SK-N-SH (cell line): ENCODE measurements around the gene HHAT. TPM values are rescaled to one million over a fixed set of nuclear protein-coding genes. Genes with fewer than 3 reads are reported as not detected.

ENCODE experiments used
- CTCF ChIA-PET: fragments of 300-600, 350-600 bp; formaldehyde crosslinking; extraction: SDS; loops from one replicate; lab custom pipeline; 2021; lab: Yijun Ruan, JAX
- POLR2A ChIA-PET: fragments of 350-600 bp; sonication (Branson Sonifier 250); formaldehyde crosslinking; extraction: SDS; loops from one replicate; lab custom pipeline; 2020; ENCODE audit warnings: antibody characterized with exemption, inconsistent platforms; lab: Yijun Ruan, JAX
- DNase-seq: peaks from one replicate; pipeline ENCODE4 v3.0.0; 2012
- H2AFZ ChIP-seq: fragments of 200-600 bp; sonication (generic); 2 replicates; pipeline ENCODE4 v1.8.1; 2016; ENCODE audit warnings: antibody characterized with exemption, mild to moderate bottlenecking, low read depth
- H3F3A ChIP-seq: fragments of 200-600 bp; sonication (generic); replicated peaks from 2 replicates; pipeline ENCODE3; 2016; ENCODE audit warnings: antibody characterized with exemption, mild to moderate bottlenecking; ENCODE audit not compliant: insufficient read depth
- H3K27ac ChIP-seq, 2 experiments: fragments of 200-500 bp in 1 of 2; fragments of 200-600 bp in 1 of 2; sonication (Bioruptor generic) in 1 of 2; sonication (generic), shearing (Covaris generic) in 1 of 2; 2 replicates each; pipeline versions ENCODE4 v1.5.1 to v1.6.1; 2014 to 2016; ENCODE audit warnings: low read depth in 2 of 2, inconsistent platforms in 1 of 2, low read length in 1 of 2, mild to moderate bottlenecking in 1 of 2, mixed read lengths in 1 of 2
- H3K27me3 ChIP-seq: fragments of 200-600 bp; sonication (generic), shearing (Covaris generic); 2 replicates; pipeline ENCODE4 v1.6.1; 2016; ENCODE audit warnings: mixed run types; ENCODE audit not compliant: insufficient read depth
- H3K36me3 ChIP-seq, 2 experiments: fragments of 200-500 bp in 1 of 2; fragments of 200-600 bp in 1 of 2; sonication (Bioruptor generic) in 1 of 2; sonication (generic) in 1 of 2; replicated peaks in 1 of 2; 2 replicates each; pipeline versions ENCODE3 to v1.5.1; 2014 to 2016; ENCODE audit warnings: low read length in 1 of 2, mild to moderate bottlenecking in 1 of 2; ENCODE audit not compliant: insufficient read depth in 2 of 2, control insufficient read depth in 1 of 2
- H3K4me1 ChIP-seq, 2 experiments: fragments of 200-500 bp in 1 of 2; fragments of 200-600 bp in 1 of 2; sonication (Bioruptor generic) in 1 of 2; sonication (generic), shearing (Covaris generic) in 1 of 2; 2 replicates each; pipeline versions ENCODE4 v1.5.1 to v1.6.1; 2014 to 2016; ENCODE audit warnings: low read depth in 1 of 2, low read length in 1 of 2, mixed run types in 1 of 2; ENCODE audit not compliant: insufficient read depth in 2 of 2, control insufficient read depth in 1 of 2
- H3K4me2 ChIP-seq: fragments of 200-600 bp; sonication (generic), shearing (Covaris generic); 2 replicates; pipeline ENCODE4 v1.6.1; 2017; ENCODE audit warnings: mixed run types
- H3K4me3 ChIP-seq, 2 experiments: fragments of 200-500 bp in 1 of 2; fragments of 200-600 bp in 1 of 2; sonication (Bioruptor generic) in 1 of 2; sonication (generic), shearing (Covaris generic) in 1 of 2; 2 replicates each; pipeline versions ENCODE4 v1.5.1 to v1.8.1; 2014 to 2016; ENCODE audit warnings: low read depth in 2 of 2, inconsistent platforms in 1 of 2, low read length in 1 of 2, mild to moderate bottlenecking in 1 of 2, mixed read lengths in 1 of 2, moderate library complexity in 1 of 2
- H3K79me2 ChIP-seq: fragments of 200-600 bp; sonication (generic); 2 replicates; pipeline ENCODE4 v1.8.1; 2017; ENCODE audit warnings: mild to moderate bottlenecking; ENCODE audit not compliant: insufficient read depth
- H3K9ac ChIP-seq: fragments of 200-600 bp; sonication (generic); 2 replicates; pipeline ENCODE4 v1.6.1; 2017; ENCODE audit warnings: mixed run types
- H3K9me2 ChIP-seq: fragments of 200-600 bp; sonication (generic); 2 replicates; pipeline ENCODE4 v1.6.1; 2017; ENCODE audit warnings: mixed run types
- H3K9me3 ChIP-seq: fragments of 200-600 bp; sonication (generic); 2 replicates; pipeline ENCODE4 v1.6.1; 2017; ENCODE audit warnings: mixed run types, mild to moderate bottlenecking, moderate library complexity
- H4K20me1 ChIP-seq: fragments of 200-600 bp; sonication (generic); 2 replicates; pipeline ENCODE4 v1.6.1; 2017; ENCODE audit warnings: mild to moderate bottlenecking, mixed run types; ENCODE audit not compliant: insufficient read depth
- CHD2 ChIP-seq: fragments of 150-350 bp; IDR thresholded peaks from 2 replicates; pipeline ENCODE4 v1.6.1; 2018; ENCODE audit warnings: low read length; ENCODE audit not compliant: partially characterized antibody
- EP300 ChIP-seq, 2 experiments: IDR thresholded peaks; 2 replicates each; pipeline versions ENCODE4 v1.4.0 to v1.6.1; 2012; ENCODE audit warnings: borderline replicate concordance in 1 of 2, low read depth in 1 of 2, low read length in 1 of 2
- EZH2phosphoT487 ChIP-seq: fragments of 200-600 bp; sonication (generic); IDR thresholded peaks from 2 replicates; pipeline ENCODE4 v1.6.1; 2017; ENCODE audit warnings: low read depth, mixed run types, mild to moderate bottlenecking, antibody characterized with exemption, moderate library complexity, borderline replicate concordance
- FOSL2 ChIP-seq: IDR thresholded peaks from 2 replicates; pipeline ENCODE4 v1.4.0; 2012; ENCODE audit warnings: low read depth, mild to moderate bottlenecking, moderate library complexity, borderline replicate concordance
- FOXJ3 ChIP-seq: sonication (generic); formaldehyde crosslinking; IDR thresholded peaks from 2 replicates; pipeline ENCODE4 v1.5.1; 2020; ENCODE audit warnings: mild to moderate bottlenecking, missing genetic modification reagents
- FOXM1 ChIP-seq: IDR thresholded peaks from 2 replicates; pipeline ENCODE4 v1.4.0; 2012; ENCODE audit warnings: low read depth, mild to moderate bottlenecking
- GABPA ChIP-seq: IDR thresholded peaks from 2 replicates; pipeline ENCODE4 v1.4.0; 2012; ENCODE audit warnings: low read depth, mild to moderate bottlenecking
- GATA2 ChIP-seq: sonication (generic); formaldehyde crosslinking; IDR thresholded peaks from 2 replicates; pipeline ENCODE4 v1.5.0; 2020; ENCODE audit warnings: mild to moderate bottlenecking, missing genetic modification reagents
- JUND ChIP-seq: IDR thresholded peaks from 2 replicates; pipeline ENCODE4 v1.4.0; 2012
- MEF2A ChIP-seq: IDR thresholded peaks from 2 replicates; pipeline ENCODE4 v1.4.0; 2012; ENCODE audit warnings: low read depth, borderline replicate concordance
- MXI1 ChIP-seq: IDR thresholded peaks from 2 replicates; pipeline ENCODE4 v1.6.1; 2012; ENCODE audit warnings: mild to moderate bottlenecking, low read depth, low read length, improper control_type of control experiment
- PBX3 ChIP-seq: IDR thresholded peaks from 2 replicates; pipeline ENCODE4; 2012
- RAD21 ChIP-seq: IDR thresholded peaks from 2 replicates; pipeline ENCODE4 v1.6.1; 2012; ENCODE audit warnings: mild to moderate bottlenecking, low read length
- REST ChIP-seq: IDR thresholded peaks from 2 replicates; pipeline ENCODE4 v1.6.1; 2012; ENCODE audit warnings: mild to moderate bottlenecking, low read depth, low read length, moderate library complexity
- RFX5 ChIP-seq: IDR thresholded peaks from 2 replicates; pipeline ENCODE4 v1.6.1; 2012; ENCODE audit warnings: mild to moderate bottlenecking, improper control_type of control experiment, low read length
- RXRA ChIP-seq: IDR thresholded peaks from 2 replicates; pipeline ENCODE4 v1.4.0; 2012; ENCODE audit warnings: low read depth, mild to moderate bottlenecking, borderline replicate concordance
- SMC3 ChIP-seq: IDR thresholded peaks from 2 replicates; pipeline ENCODE4 v1.6.1; 2012; ENCODE audit warnings: low read depth, low read length, improper control_type of control experiment
- TAF1 ChIP-seq: IDR thresholded peaks from 2 replicates; pipeline ENCODE4 v1.6.1; 2012; ENCODE audit warnings: low read depth, mild to moderate bottlenecking, low read length, moderate library complexity, borderline replicate concordance
- TCF12 ChIP-seq: IDR thresholded peaks from 2 replicates; pipeline ENCODE4 v1.4.0; 2012
- YY1 ChIP-seq: IDR thresholded peaks from 2 replicates; pipeline ENCODE4 v1.4.0; 2012; ENCODE audit warnings: low read depth, mild to moderate bottlenecking
- WGBS: methylation state at CpG from one replicate; pipeline ENCODE4 v1.1.6; 2017; ENCODE audit warnings: low lambda C conversion rate; 5-methylcytosine and 5-hydroxymethylcytosine counted together
- polyA plus RNA-seq, 3 experiments: library from polyadenylated mRNA; depleted of rRNA; stranded (reverse); fragments of >200 nt; gene quantifications; 2 replicates each; pipeline ENCODE4 v1.2.3, GENCODE V29; 2012
- TF ChIP-seq, protein P1 (sequence below): IDR thresholded peaks from 2 replicates; pipeline ENCODE4 v1.4.0; 2012; ENCODE audit warnings: low read depth
- TF ChIP-seq, protein P2 (sequence below): IDR thresholded peaks from 2 replicates; pipeline ENCODE4 v1.4.0; 2012; ENCODE audit warnings: low read depth, borderline replicate concordance
- TF ChIP-seq, protein P3 (sequence below): fragments of 150-350 bp; IDR thresholded peaks from 2 replicates; pipeline ENCODE4 v1.6.1; 2016; ENCODE audit warnings: mild to moderate bottlenecking, low read depth, low read length
- TF ChIP-seq, protein P4 (sequence below): IDR thresholded peaks from 2 replicates; pipeline ENCODE4 v1.4.0; 2012; ENCODE audit warnings: low read depth, borderline replicate concordance

The HHAT gene
- polyA plus RNA-seq, 1 of the 3 experiments (the other 2 are of a cell fraction): 8.1 TPM

GRCh38 chr1:210536254-210536961 lies 207.7 kb downstream of the HHAT start:
- Histone ChIP-seq H3K4me2 (no peak overlapping the region), H3K9ac (no peak overlapping the region), H3K9me3 (no peaks in the 10 kb centered on the region), H3F3A (no peaks in the 10 kb centered on the region), H4K20me1 (no peaks in the 10 kb centered on the region), H3K79me2 (no peaks in the 10 kb centered on the region), H3K9me2 (no peaks in the 10 kb centered on the region), H3K4me1 (peaks cover 0 to 48% of the 10 kb centered on the region in 2 experiments; a peak in 2 of 4 replicates), H3K36me3 (no peaks in the 10 kb centered on the region), H3K27me3 (no peaks in the 10 kb centered on the region), H2AFZ (no peak overlapping the region), H3K4me3 (no peak overlapping the region; a peak in 1 of 4 replicates), H3K27ac (peak overlapping the region in 1 of 2 experiments; percentile 86; a peak in 2 of 4 replicates)
- WGBS: 25% methylated on average over 4 of the region's 4 CpGs
- ChIA-PET POLR2A (interaction anchor here (1.1 kb wide), 1 partner anchor 21 kb away, joined by 3 read pairs; no protein-coding TSS in a partner anchor), CTCF (interaction anchor here (0.6 to 2.4 kb wide), 8 partner anchors 12 to 598 kb away, joined by 3 to 23 read pairs (median 3); partner anchors contain the start of gene KCNH1)
- DNase-seq: peak; percentile 48
- no peak for TF ChIP-seq FOSL2
- TF ChIP-seq EP300 (IDR thresholded peaks at IDR 0.05; ENCODE audit: borderline replicate concordance in 1 of 2, low read depth in 1 of 2, low read length in 1 of 2): peak in 1 of 2 experiments; percentile 76; a peak in 2 of 4 replicates
- TF ChIP-seq, protein P1, sequence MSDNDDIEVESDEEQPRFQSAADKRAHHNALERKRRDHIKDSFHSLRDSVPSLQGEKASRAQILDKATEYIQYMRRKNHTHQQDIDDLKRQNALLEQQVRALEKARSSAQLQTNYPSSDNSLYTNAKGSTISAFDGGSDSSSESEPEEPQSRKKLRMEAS: no peak
- TF ChIP-seq EZH2phosphoT487: no peak
- no peak for TF ChIP-seq GABPA
- no peak for TF ChIP-seq TAF1
- peak; percentile 53 for TF ChIP-seq GATA2 (CRISPR knock-in tag)
- TF ChIP-seq FOXM1: no peak
- TF ChIP-seq FOXJ3: peak; percentile 15; the same call in 1 of the 2 replicates
- TF ChIP-seq RAD21: no peak; the same call in 1 of the 2 replicates
- TF ChIP-seq MXI1: peak; percentile 66; the same call in 1 of the 2 replicates
- TF ChIP-seq REST: no peak
- no peak for TF ChIP-seq JUND
- TF ChIP-seq, protein P2, sequence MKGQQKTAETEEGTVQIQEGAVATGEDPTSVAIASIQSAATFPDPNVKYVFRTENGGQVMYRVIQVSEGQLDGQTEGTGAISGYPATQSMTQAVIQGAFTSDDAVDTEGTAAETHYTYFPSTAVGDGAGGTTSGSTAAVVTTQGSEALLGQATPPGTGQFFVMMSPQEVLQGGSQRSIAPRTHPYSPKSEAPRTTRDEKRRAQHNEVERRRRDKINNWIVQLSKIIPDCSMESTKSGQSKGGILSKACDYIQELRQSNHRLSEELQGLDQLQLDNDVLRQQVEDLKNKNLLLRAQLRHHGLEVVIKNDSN: no peak
- TF ChIP-seq MEF2A: no peak
- no peak for TF ChIP-seq YY1
- TF ChIP-seq RFX5: no peak
- TF ChIP-seq, protein P3, sequence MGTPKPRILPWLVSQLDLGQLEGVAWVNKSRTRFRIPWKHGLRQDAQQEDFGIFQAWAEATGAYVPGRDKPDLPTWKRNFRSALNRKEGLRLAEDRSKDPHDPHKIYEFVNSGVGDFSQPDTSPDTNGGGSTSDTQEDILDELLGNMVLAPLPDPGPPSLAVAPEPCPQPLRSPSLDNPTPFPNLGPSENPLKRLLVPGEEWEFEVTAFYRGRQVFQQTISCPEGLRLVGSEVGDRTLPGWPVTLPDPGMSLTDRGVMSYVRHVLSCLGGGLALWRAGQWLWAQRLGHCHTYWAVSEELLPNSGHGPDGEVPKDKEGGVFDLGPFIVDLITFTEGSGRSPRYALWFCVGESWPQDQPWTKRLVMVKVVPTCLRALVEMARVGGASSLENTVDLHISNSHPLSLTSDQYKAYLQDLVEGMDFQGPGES: no peak
- TF ChIP-seq, protein P4, sequence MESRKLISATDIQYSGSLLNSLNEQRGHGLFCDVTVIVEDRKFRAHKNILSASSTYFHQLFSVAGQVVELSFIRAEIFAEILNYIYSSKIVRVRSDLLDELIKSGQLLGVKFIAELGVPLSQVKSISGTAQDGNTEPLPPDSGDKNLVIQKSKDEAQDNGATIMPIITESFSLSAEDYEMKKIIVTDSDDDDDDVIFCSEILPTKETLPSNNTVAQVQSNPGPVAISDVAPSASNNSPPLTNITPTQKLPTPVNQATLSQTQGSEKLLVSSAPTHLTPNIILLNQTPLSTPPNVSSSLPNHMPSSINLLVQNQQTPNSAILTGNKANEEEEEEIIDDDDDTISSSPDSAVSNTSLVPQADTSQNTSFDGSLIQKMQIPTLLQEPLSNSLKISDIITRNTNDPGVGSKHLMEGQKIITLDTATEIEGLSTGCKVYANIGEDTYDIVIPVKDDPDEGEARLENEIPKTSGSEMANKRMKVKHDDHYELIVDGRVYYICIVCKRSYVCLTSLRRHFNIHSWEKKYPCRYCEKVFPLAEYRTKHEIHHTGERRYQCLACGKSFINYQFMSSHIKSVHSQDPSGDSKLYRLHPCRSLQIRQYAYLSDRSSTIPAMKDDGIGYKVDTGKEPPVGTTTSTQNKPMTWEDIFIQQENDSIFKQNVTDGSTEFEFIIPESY: no peak
- no peak for TF ChIP-seq PBX3
- no peak for TF ChIP-seq TCF12
- TF ChIP-seq SMC3: no peak
- peak; percentile 47 for TF ChIP-seq CHD2
- no peak for TF ChIP-seq RXRA
